Neural cell (in vitro differentiated cells): ENCODE measurements around the gene ARRB1. TPM values are rescaled to one million over a fixed set of nuclear protein-coding genes. Genes with fewer than 3 reads are reported as not detected.
"Not testable (repeated sequence)": the region's sequence is repeated elsewhere in the genome, so short reads cannot be mapped to it uniquely, and the experiment has no call there.

Source experiments
- H2AFZ ChIP-seq: fragments of 200-600, 300-800 bp; sonication (generic), shearing (Covaris generic); 2 replicates; pipeline ENCODE4 v1.6.0; 2014; ENCODE audit warnings: low read depth, mild to moderate bottlenecking, antibody characterized with exemption, low read length, moderate library complexity
- H3F3A ChIP-seq: fragments of 200-600 bp; shearing (Covaris generic); 2 replicates; pipeline ENCODE4 v1.6.1; 2016; ENCODE audit warnings: mild to moderate bottlenecking, moderate library complexity, mixed read lengths, antibody characterized with exemption, low read length; ENCODE audit not compliant: insufficient read depth, poor library complexity, severe bottlenecking
- H3K27ac ChIP-seq: fragments of 200-600, 300-800 bp; sonication (generic), shearing (Covaris generic); 2 replicates; pipeline ENCODE4 v1.5.1; 2014; ENCODE audit warnings: mild to moderate bottlenecking, low read length, moderate library complexity
- H3K27me3 ChIP-seq: fragments of 300-800, 200-600 bp; sonication (generic), shearing (Covaris generic); 2 replicates; pipeline ENCODE4 v1.6.0; 2014; ENCODE audit warnings: mild to moderate bottlenecking, low read depth, low read length, moderate library complexity; ENCODE audit not compliant: insufficient read depth
- H3K36me3 ChIP-seq: fragments of 300-800, 200-600 bp; sonication (generic), shearing (Covaris generic); 2 replicates; pipeline ENCODE4 v1.5.1; 2014; ENCODE audit warnings: mild to moderate bottlenecking, antibody characterized with exemption, low read length, moderate library complexity; ENCODE audit not compliant: insufficient read depth
- H3K4me2 ChIP-seq: fragments of 300-800, 200-600 bp; sonication (generic), shearing (Covaris generic); 2 replicates; pipeline ENCODE4 v1.6.0; 2014; ENCODE audit warnings: mild to moderate bottlenecking, low read length
- H3K4me3 ChIP-seq: fragments of 300-800, 200-600 bp; sonication (generic), shearing (Covaris generic); 2 replicates; pipeline ENCODE4 v1.5.1; 2014; ENCODE audit warnings: mild to moderate bottlenecking, low read length, moderate library complexity
- H3K79me2 ChIP-seq: fragments of 200-600 bp; shearing (Covaris generic); replicated peaks from 2 replicates; pipeline ENCODE4 v1.6.0; 2014; ENCODE audit warnings: mild to moderate bottlenecking, low read length, moderate library complexity; ENCODE audit not compliant: insufficient read depth
- H3K9ac ChIP-seq: fragments of 300-800, 200-600 bp; sonication (generic), shearing (Covaris generic); 2 replicates; pipeline ENCODE4 v1.6.1; 2016; ENCODE audit warnings: mild to moderate bottlenecking, low read length, mixed read lengths
- H3K9me2 ChIP-seq: fragments of 200-600 bp; shearing (Covaris generic); 2 replicates; pipeline ENCODE4 v1.6.1; 2016; ENCODE audit warnings: mild to moderate bottlenecking, low read length, mixed read lengths; ENCODE audit not compliant: insufficient read depth
- H3K9me3 ChIP-seq: fragments of 200-600, 300-800 bp; sonication (generic), shearing (Covaris generic); 2 replicates; pipeline ENCODE4 v1.6.1; 2016; ENCODE audit warnings: mild to moderate bottlenecking, mixed run types, low read length, moderate library complexity, mixed read lengths
- H4K20me1 ChIP-seq: fragments of 200-600 bp; shearing (Covaris generic); 2 replicates; pipeline ENCODE4 v1.6.1; 2016; ENCODE audit warnings: mild to moderate bottlenecking, mixed run types; ENCODE audit not compliant: insufficient read depth
- CTCF ChIP-seq: fragments of 450-650 bp; IDR thresholded peaks from 2 replicates; pipeline ENCODE4 v1.5.1; 2014; ENCODE audit warnings: antibody characterized with exemption, mild to moderate bottlenecking, moderate library complexity; ENCODE audit not compliant: poor library complexity, severe bottlenecking
- EP300 ChIP-seq: fragments of 450-650 bp; conservative IDR thresholded peaks from 2 replicates; pipeline ENCODE4 v1.6.1; 2014; ENCODE audit warnings: antibody characterized with exemption, mild to moderate bottlenecking, moderate library complexity; ENCODE audit not compliant: poor library complexity, severe bottlenecking
- EZH2 ChIP-seq: fragments of 200-600, 300-800 bp; shearing (Covaris generic), sonication (generic); IDR thresholded peaks from 2 replicates; pipeline ENCODE4 v1.6.1; 2014; ENCODE audit warnings: antibody characterized with exemption, low read length, borderline replicate concordance, mild to moderate bottlenecking; ENCODE audit not compliant: insufficient read depth, poor library complexity, severe bottlenecking
- MXI1 ChIP-seq: fragments of 450-650 bp; conservative IDR thresholded peaks from 2 replicates; pipeline ENCODE4 v1.6.1; 2014; ENCODE audit warnings: antibody characterized with exemption, mild to moderate bottlenecking; ENCODE audit not compliant: poor library complexity, severe bottlenecking
- POLR2AphosphoS5 ChIP-seq: IDR thresholded peaks from 2 replicates; pipeline ENCODE4 v1.6.1; 2012
- RAD21 ChIP-seq: fragments of 450-650 bp; conservative IDR thresholded peaks from 2 replicates; pipeline ENCODE4 v1.6.1; 2014; ENCODE audit warnings: antibody characterized with exemption, mild to moderate bottlenecking, moderate library complexity
- REST ChIP-seq: IDR thresholded peaks from 2 replicates; pipeline ENCODE4 v1.6.1; 2012; ENCODE audit warnings: borderline replicate concordance
- SMC3 ChIP-seq: fragments of 450-650 bp; conservative IDR thresholded peaks from 2 replicates; pipeline ENCODE4 v1.6.1; 2014; ENCODE audit warnings: antibody characterized with exemption, mild to moderate bottlenecking, moderate library complexity; ENCODE audit not compliant: poor library complexity
- TAF1 ChIP-seq: IDR thresholded peaks from 2 replicates; pipeline ENCODE4 v1.6.1; 2012; ENCODE audit warnings: low read depth
- polyA plus RNA-seq: library from polyadenylated mRNA; depleted of rRNA; stranded (reverse); fragments of >200 nt; gene quantifications from 2 replicates; pipeline ENCODE4 v1.2.3, GENCODE V29; 2014

ARRB1 gene
- polyA plus RNA-seq, 1 donor from 2014 or later = 5.7 TPM

GRCh38 chr11:75305993-75306392 lies 45.5 kb downstream of the ARRB1 start:
- H2AFZ ChIP-seq = no peak overlapping the region
- H3K9me2 ChIP-seq = no peaks in the 10 kb centered on the region
- no peaks in the 10 kb centered on the region for H4K20me1 ChIP-seq
- H3K36me3 ChIP-seq = no peaks in the 10 kb centered on the region
- H3K27me3 ChIP-seq = no peaks in the 10 kb centered on the region
- H3K9ac ChIP-seq = no peak overlapping the region
- H3K27ac ChIP-seq = no peak overlapping the region
- H3K4me2 ChIP-seq = no peak overlapping the region
- no peaks in the 10 kb centered on the region for H3F3A ChIP-seq
- no peak overlapping the region for H3K4me3 ChIP-seq
- no peaks in the 10 kb centered on the region for H3K9me3 ChIP-seq
- TF ChIP-seq TAF1 = no peak
- no peak for TF ChIP-seq MXI1
- TF ChIP-seq REST = no peak
- TF ChIP-seq POLR2AphosphoS5 = no peak
- TF ChIP-seq EP300 = no peak
- no peak for TF ChIP-seq SMC3
- TF ChIP-seq CTCF = no peak
- no peak for TF ChIP-seq EZH2
- no peak for TF ChIP-seq RAD21
- no peaks in the 10 kb centered on the region for H3K79me2 ChIP-seq

GRCh38 chr11:75305452-75305851 lies 46.0 kb downstream of the ARRB1 start:
- TF ChIP-seq SMC3 (no peak), MXI1 (no peak), EP300 (no peak), REST (no peak), EZH2 (no peak), CTCF (no peak), POLR2AphosphoS5 (no peak), TAF1 (no peak), RAD21 (no peak)
- H2AFZ ChIP-seq = no peak overlapping the region
- no peak overlapping the region for H3K27ac ChIP-seq
- no peaks in the 10 kb centered on the region for H3K9me3 ChIP-seq
- no peaks in the 10 kb centered on the region for H3K79me2 ChIP-seq
- no peaks in the 10 kb centered on the region for H3F3A ChIP-seq
- no peaks in the 10 kb centered on the region for H3K36me3 ChIP-seq
- H4K20me1 ChIP-seq = no peaks in the 10 kb centered on the region
- no peak overlapping the region for H3K4me2 ChIP-seq
- no peaks in the 10 kb centered on the region for H3K9me2 ChIP-seq
- H3K9ac ChIP-seq = no peak overlapping the region
- no peak overlapping the region for H3K4me3 ChIP-seq
- no peaks in the 10 kb centered on the region for H3K27me3 ChIP-seq

GRCh38 chr11:75304941-75305340 lies 46.5 kb downstream of the ARRB1 start:
- not testable (repeated sequence) for H3K9me3 ChIP-seq, H3K9me2 ChIP-seq, H3K79me2 ChIP-seq, H3K9ac ChIP-seq, H3K27me3 ChIP-seq, H3F3A ChIP-seq, H3K27ac ChIP-seq, H3K4me2 ChIP-seq, H3K36me3 ChIP-seq, H3K4me3 ChIP-seq, H4K20me1 ChIP-seq, H2AFZ ChIP-seq
